Gastrocnemius medialis (tissue), 4 donors: Measurements from ENCODE around the gene TRAF5.

Experiments used
- CTCF ChIP-seq, 5 experiments: fragments of 450-650 bp in 3 of 5; fragments of 200-600 bp in 2 of 5; sonication (generic) in 2 of 5; IDR thresholded peaks in 4 of 5; conservative IDR thresholded peaks in 1 of 5; 1 replicate in 4 of 5; 2 replicates in 1 of 5; pipeline ENCODE4 v1.5.1; 2016 to 2019; ENCODE audit warnings: antibody characterized with exemption in 5 of 5, mild to moderate bottlenecking in 3 of 5, moderate library complexity in 3 of 5
- POLR2A ChIP-seq, 2 donors: fragments of 450-650 bp; IDR thresholded peaks; one replicate each; pipeline ENCODE4 v1.6.1; 2017; ENCODE audit warnings: antibody characterized with exemption in 2 of 2, mild to moderate bottlenecking in 2 of 2, moderate library complexity in 2 of 2

GRCh38 chr1:211328866-211329475 lies 2.3 kb downstream of the TRAF5 start:
- no peak for TF ChIP-seq CTCF (IDR thresholded peaks at IDR 0.05 in 4 of 5, conservative IDR thresholded peaks at IDR 0.05 in 1 of 5)
- no peak for TF ChIP-seq POLR2A (IDR thresholded peaks at IDR 0.05)
